ENCODE data around the gene CTDSP1.

Gene CTDSP1

GRCh38 chr2:218406949-218407618, 7.4 kb downstream of the CTDSP1 start:
- in situ Hi-C loops (cut with MboI; ENCODE audit: low sequenced_read_pairs), result loop anchor here (10.0 kb wide), 1 partner anchor 238 kb away; no protein-coding TSS in a partner anchor
- peak; percentile 62 to 69 for DNase-seq (ENCODE audit: low spot score in 2 of 2)
- no peaks in the 10 kb centered on the region for H3K27me3 ChIP-seq (ENCODE audit: low read depth)
- no peaks in the 10 kb centered on the region for H3K9me3 ChIP-seq
- H3K4me1 ChIP-seq, result peaks cover 21% of the 10 kb centered on the region
- peak overlapping the region; percentile 31 for H3K4me3 ChIP-seq
- peaks cover 32% of the 10 kb centered on the region for H3K36me3 ChIP-seq (replicated peaks)

DNA sequence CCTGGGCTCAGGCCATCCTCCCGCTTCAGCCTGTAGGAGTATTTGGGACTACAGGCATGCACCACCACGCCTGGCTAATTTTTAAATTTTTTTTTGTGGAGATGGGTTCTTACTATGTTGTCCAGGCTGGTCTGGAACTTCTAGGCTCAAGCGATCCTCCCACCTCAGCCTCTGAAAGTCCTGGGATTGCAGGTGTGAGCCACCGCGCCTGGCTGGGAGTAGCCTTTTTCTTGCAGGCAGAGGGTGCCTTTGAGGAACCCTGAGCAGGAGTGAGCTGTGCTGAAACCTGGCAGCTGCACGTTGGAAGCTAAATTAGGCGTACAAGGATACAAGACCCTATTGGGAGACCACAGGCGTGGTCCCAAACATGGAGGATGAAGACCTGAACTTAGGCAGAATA, 8.0 kb downstream of the CTDSP1 start:
- H3K4me3 ChIP-seq, result no peak overlapping the region
- peaks cover 26% of the 10 kb centered on the region for H3K36me3 ChIP-seq (replicated peaks)
- H3K9me3 ChIP-seq, result no peaks in the 10 kb centered on the region
- in situ Hi-C loops (cut with MboI; ENCODE audit: low sequenced_read_pairs), result loop anchor here (10.0 kb wide), 1 partner anchor 237 kb away; no protein-coding TSS in a partner anchor
- no peaks in the 10 kb centered on the region for H3K27me3 ChIP-seq (ENCODE audit: low read depth)
- DNase-seq (ENCODE audit: low spot score in 2 of 2), result no peak
- H3K4me1 ChIP-seq, result peaks cover 21% of the 10 kb centered on the region

DNA sequence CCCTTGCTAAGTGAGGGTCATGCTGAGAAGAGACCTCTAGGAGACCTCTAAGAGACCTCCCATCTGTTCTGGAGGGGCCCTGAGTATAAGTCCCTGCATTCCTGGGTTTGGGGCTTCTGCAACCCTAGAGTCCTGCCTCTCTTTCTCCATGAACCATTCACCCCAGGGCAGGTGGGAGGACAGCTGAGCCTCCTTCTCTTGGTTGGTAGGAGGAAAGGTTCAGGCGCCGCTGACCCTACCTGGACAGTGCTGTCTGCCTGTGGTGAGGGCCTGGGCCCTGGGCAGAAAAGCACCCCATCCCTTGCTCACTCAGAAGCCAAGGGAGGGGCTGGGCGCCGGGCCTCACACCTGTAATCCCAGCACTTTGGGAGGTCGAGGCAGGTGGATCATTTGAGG, 18.7 kb downstream of the CTDSP1 start:
- H3K27me3 ChIP-seq (ENCODE audit: low read depth), result no peaks in the 10 kb centered on the region
- in situ Hi-C loops (cut with MboI; ENCODE audit: low sequenced_read_pairs), result no loop called here
- H3K36me3 ChIP-seq (replicated peaks), result no peaks in the 10 kb centered on the region
- DNase-seq (ENCODE audit: low spot score in 2 of 2), result no peak
- H3K4me1 ChIP-seq, result no peaks in the 10 kb centered on the region
- H3K9me3 ChIP-seq, result no peaks in the 10 kb centered on the region
- no peak overlapping the region for H3K4me3 ChIP-seq

DNA sequence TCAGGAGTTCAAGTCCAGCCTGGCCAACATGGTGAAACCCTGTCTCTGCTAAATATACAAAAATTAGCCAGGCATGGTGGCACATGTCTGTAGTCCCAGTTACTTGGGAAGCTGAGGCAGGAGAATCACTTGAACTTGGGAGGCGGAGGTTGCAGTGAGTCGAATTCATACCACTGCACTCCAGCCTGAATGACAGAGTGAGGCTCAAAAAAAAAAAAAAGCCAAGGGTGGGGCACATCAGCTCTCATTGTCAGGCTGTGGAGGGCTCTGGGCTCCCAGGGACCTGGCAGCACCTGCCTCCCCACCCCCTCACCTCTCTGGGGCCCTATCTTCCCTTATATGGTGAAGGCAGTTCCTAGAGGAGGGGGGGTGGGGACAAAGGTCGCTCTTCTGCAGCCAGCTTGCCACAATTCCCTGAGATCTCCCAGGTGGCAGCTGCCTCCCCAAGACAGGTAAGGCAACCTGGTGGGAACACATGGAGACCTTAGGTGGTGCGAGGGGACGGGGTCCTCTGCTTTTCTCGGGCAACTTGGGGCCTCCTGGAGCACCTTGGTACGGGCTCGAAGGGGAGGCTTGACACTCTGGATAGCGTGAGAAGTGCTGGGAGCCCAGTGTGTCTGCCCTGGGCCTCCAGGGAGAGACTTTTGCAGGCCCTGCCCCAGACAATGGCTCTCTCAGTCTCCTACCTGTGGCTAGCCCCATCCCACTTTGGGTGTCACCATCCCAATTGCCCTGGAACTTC, 19.2 kb downstream of the CTDSP1 start, which contains the start of gene VIL1:
Gene VIL1, plus strand, starts transcription at position 407 of the 742 bp plus-strand sequence. CDS start 4,656 bp downstream, outside the sequence.
- H3K36me3 ChIP-seq (replicated peaks), result no peaks in the 10 kb centered on the region
- no peaks in the 10 kb centered on the region for H3K4me1 ChIP-seq
- H3K4me3 ChIP-seq, result no peak within 1 kb of the TSS
- in situ Hi-C loops (cut with MboI; ENCODE audit: low sequenced_read_pairs), result no loop called here
- H3K27me3 ChIP-seq (ENCODE audit: low read depth), result no peaks in the 10 kb centered on the region
- H3K9me3 ChIP-seq, result no peaks in the 10 kb centered on the region
- DNase-seq (ENCODE audit: low spot score in 2 of 2), result no peak

DNA sequence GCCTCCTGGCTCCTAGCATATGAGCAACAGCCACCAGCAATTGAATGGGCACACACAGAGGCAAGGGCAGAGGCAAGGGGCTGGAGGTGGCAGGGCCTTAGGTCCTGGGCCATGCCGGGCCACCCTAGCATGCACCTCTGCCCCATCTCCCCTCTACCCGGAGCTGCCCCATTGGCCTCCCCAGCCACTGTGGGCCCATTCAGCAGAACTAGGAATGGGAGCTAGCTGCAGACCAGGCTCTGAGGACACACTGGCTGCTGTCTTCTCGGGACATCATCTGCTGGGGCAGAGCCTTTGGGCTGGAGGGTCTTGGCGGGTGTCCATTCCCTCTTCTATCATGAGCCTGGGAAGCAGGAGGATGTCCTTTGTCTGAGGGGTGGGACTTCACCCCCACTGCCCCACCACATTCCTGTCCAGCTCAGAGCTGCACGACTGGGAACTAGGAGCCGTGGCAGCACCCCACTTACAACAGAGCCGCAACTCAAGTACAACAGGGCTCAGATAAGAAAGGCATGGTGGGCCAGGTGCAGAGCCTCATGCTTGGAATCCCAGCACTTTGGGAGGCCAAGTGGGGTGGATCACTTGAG, 20.1 kb downstream of the CTDSP1 start:
- no peak for DNase-seq (ENCODE audit: low spot score in 2 of 2)
- no peaks in the 10 kb centered on the region for H3K36me3 ChIP-seq (replicated peaks)
- H3K9me3 ChIP-seq, result no peaks in the 10 kb centered on the region
- H3K4me1 ChIP-seq, result no peaks in the 10 kb centered on the region
- no peak overlapping the region for H3K4me3 ChIP-seq
- in situ Hi-C loops (cut with MboI; ENCODE audit: low sequenced_read_pairs), result no loop called here
- no peaks in the 10 kb centered on the region for H3K27me3 ChIP-seq (ENCODE audit: low read depth)

- Histone ChIP-seq H3K9me3 (no peaks in the 10 kb centered on the region), H3K27me3 (ENCODE audit: low read depth) (no peaks in the 10 kb centered on the region), H3K4me1 (no peaks in the 10 kb centered on the region), H3K36me3 (replicated peaks) (no peaks in the 10 kb centered on the region), H3K4me3 (no peak overlapping the region)
- in situ Hi-C loops (cut with MboI; ENCODE audit: low sequenced_read_pairs), result no loop called here
- DNase-seq (ENCODE audit: low spot score in 2 of 2), result no peak
These were observed 21.4 kb downstream of the CTDSP1 start for GRCh38 chr2:218421027-218421426.

GRCh38 chr2:218422403-218423086, 22.9 kb downstream of the CTDSP1 start:
- in situ Hi-C loops (cut with MboI; ENCODE audit: low sequenced_read_pairs), result no loop called here
- Histone ChIP-seq H3K4me1 (no peaks in the 10 kb centered on the region), H3K27me3 (ENCODE audit: low read depth) (no peaks in the 10 kb centered on the region), H3K36me3 (replicated peaks) (no peaks in the 10 kb centered on the region), H3K9me3 (no peaks in the 10 kb centered on the region), H3K4me3 (no peak overlapping the region)
- no peak for DNase-seq (ENCODE audit: low spot score in 2 of 2)

GRCh38 chr2:218423584-218423983, 23.9 kb downstream of the CTDSP1 start:
- H3K9me3 ChIP-seq, result no peaks in the 10 kb centered on the region
- H3K4me3 ChIP-seq, result no peak overlapping the region
- in situ Hi-C loops (cut with MboI; ENCODE audit: low sequenced_read_pairs), result no loop called here
- H3K36me3 ChIP-seq (replicated peaks), result no peaks in the 10 kb centered on the region
- no peaks in the 10 kb centered on the region for H3K27me3 ChIP-seq (ENCODE audit: low read depth)
- DNase-seq (ENCODE audit: low spot score in 2 of 2), result no peak
- H3K4me1 ChIP-seq, result no peaks in the 10 kb centered on the region

DNA sequence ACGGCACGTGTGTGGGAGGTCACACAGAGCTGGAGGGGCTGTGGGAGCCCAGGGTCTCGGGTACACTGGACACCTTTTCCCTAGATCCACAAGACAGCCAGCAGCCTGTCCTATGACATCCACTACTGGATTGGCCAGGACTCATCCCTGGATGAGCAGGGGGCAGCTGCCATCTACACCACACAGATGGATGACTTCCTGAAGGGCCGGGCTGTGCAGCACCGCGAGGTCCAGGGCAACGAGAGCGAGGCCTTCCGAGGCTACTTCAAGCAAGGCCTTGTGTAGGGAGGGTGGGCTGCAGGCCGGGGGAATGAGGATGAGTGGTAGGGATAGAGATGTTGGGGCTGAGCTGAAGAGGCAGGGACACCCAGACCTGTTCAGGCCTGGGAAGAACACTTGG, 25.9 kb downstream of the CTDSP1 start:
- no peak for DNase-seq (ENCODE audit: low spot score in 2 of 2)
- H3K4me1 ChIP-seq, result no peaks in the 10 kb centered on the region
- no peaks in the 10 kb centered on the region for H3K9me3 ChIP-seq
- no peaks in the 10 kb centered on the region for H3K36me3 ChIP-seq (replicated peaks)
- no peaks in the 10 kb centered on the region for H3K27me3 ChIP-seq (ENCODE audit: low read depth)
- in situ Hi-C loops (cut with MboI; ENCODE audit: low sequenced_read_pairs), result no loop called here
- no peak overlapping the region for H3K4me3 ChIP-seq

- no peak overlapping the region for H3K4me3 ChIP-seq
These were observed 28.1 kb downstream of the CTDSP1 start for GRCh38 chr2:218427741-218428140.

DNA sequence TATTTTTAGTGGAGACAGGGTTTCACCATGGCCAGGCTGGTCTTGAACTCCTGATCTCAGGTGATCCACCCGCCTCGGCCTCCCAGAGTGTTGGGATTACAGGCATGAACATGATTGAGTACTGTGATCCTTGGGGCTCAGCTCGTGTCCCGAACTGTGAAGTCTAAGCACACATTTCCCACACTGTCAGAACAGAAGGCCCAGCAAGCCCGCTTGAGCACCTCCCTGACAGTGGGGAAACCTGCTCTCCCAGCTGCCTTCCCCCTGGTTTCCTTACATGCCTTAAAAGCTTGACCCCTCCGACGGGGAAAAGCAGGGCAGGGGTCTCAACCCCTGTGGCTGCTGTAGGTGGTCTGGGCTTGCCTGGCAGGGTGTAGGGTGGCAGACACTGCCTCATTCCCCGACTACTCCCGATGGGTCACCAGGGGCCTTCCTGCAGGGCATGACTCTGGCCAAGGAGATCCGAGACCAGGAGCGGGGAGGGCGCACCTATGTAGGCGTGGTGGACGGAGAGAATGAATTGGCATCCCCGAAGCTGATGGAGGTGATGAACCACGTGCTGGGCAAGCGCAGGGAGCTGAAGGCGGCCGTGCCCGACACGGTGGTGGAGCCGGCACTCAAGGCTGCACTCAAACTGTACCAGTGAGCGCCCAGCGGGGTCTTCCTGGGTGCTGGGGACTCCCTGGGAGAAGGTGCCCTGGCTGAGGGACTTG, 29.3 kb downstream of the CTDSP1 start:
- Histone ChIP-seq H3K9me3 (no peaks in the 10 kb centered on the region), H3K27me3 (ENCODE audit: low read depth) (no peaks in the 10 kb centered on the region), H3K36me3 (replicated peaks) (no peaks in the 10 kb centered on the region), H3K4me1 (no peaks in the 10 kb centered on the region), H3K4me3 (no peak overlapping the region)
- DNase-seq (ENCODE audit: low spot score in 2 of 2), result no peak
- in situ Hi-C loops (cut with MboI; ENCODE audit: low sequenced_read_pairs), result no loop called here

More at GRCh38 chr2:218427741-218428140, 28.1 kb downstream of the CTDSP1 start:
- DNase-seq (ENCODE audit: low spot score in 2 of 2), result peak in 1 of 2 experiments; percentile 39
- no peaks in the 10 kb centered on the region for H3K4me1 ChIP-seq
- H3K9me3 ChIP-seq, result no peaks in the 10 kb centered on the region
- in situ Hi-C loops (cut with MboI; ENCODE audit: low sequenced_read_pairs), result no loop called here
- H3K27me3 ChIP-seq (ENCODE audit: low read depth), result no peaks in the 10 kb centered on the region
- H3K36me3 ChIP-seq (replicated peaks), result no peaks in the 10 kb centered on the region

GRCh38 chr2:218429911-218430692, 30.4 kb downstream of the CTDSP1 start:
- no peak for DNase-seq (ENCODE audit: low spot score in 2 of 2)

More at GRCh38 chr2:218429911-218430692, 30.4 kb downstream of the CTDSP1 start:
- H3K27me3 ChIP-seq (ENCODE audit: low read depth), result no peaks in the 10 kb centered on the region
- no peak overlapping the region for H3K4me3 ChIP-seq
- in situ Hi-C loops (cut with MboI; ENCODE audit: low sequenced_read_pairs), result no loop called here
- H3K36me3 ChIP-seq (replicated peaks), result no peaks in the 10 kb centered on the region
- H3K4me1 ChIP-seq, result no peaks in the 10 kb centered on the region
- H3K9me3 ChIP-seq, result no peaks in the 10 kb centered on the region
